BE2C (cell line): ENCODE measurements around the gene CPPED1.

Source experiments
- DNase-seq: peaks from one replicate; pipeline ENCODE4 v3.0.0-alpha.2; 2020
- H3K27me3 ChIP-seq: fragments of 250-450 bp; sonication (Bioruptor Pico); 2 replicates; pipeline ENCODE4 v1.5.1; 2020; ENCODE audit warnings: mild to moderate bottlenecking
- H3K36me3 ChIP-seq: fragments of 250-450 bp; sonication (Bioruptor Pico); 2 replicates; pipeline ENCODE4 v1.5.1; 2020; ENCODE audit warnings: mild to moderate bottlenecking
- H3K4me1 ChIP-seq: fragments of 250-450 bp; sonication (Bioruptor Pico); 2 replicates; pipeline ENCODE4 v1.5.1; 2020
- H3K4me3 ChIP-seq: 2 replicates; pipeline ENCODE4 v1.5.1; 2011; ENCODE audit warnings: low read depth, low read length
- H3K9me3 ChIP-seq: fragments of 250-450 bp; sonication (Bioruptor Pico); 2 replicates; pipeline ENCODE4 v1.5.1; 2020
- CTCF ChIP-seq: IDR thresholded peaks from 2 replicates; pipeline ENCODE4 v1.5.1; 2012; ENCODE audit warnings: mild to moderate bottlenecking, low read depth, low read length

The CPPED1 gene

GRCh38 chr16:12732600-12732999 lies 71.1 kb downstream of the CPPED1 start:
- no peaks in the 10 kb centered on the region for H3K36me3 ChIP-seq
- H3K4me1 ChIP-seq = no peaks in the 10 kb centered on the region
- no peak for TF ChIP-seq CTCF
- no peak for DNase-seq
- H3K4me3 ChIP-seq = no peak overlapping the region
- no peaks in the 10 kb centered on the region for H3K9me3 ChIP-seq
- H3K27me3 ChIP-seq = no peaks in the 10 kb centered on the region

GRCh38 chr16:12729448-12729847 lies 74.2 kb downstream of the CPPED1 start:
- H3K9me3 ChIP-seq = no peaks in the 10 kb centered on the region
- no peak for DNase-seq
- H3K4me1 ChIP-seq = no peaks in the 10 kb centered on the region
- H3K4me3 ChIP-seq = no peak overlapping the region
- no peaks in the 10 kb centered on the region for H3K27me3 ChIP-seq
- no peaks in the 10 kb centered on the region for H3K36me3 ChIP-seq
- TF ChIP-seq CTCF = no peak

- no peak for TF ChIP-seq CTCF
- Histone ChIP-seq H3K27me3 (no peaks in the 10 kb centered on the region), H3K4me1 (no peaks in the 10 kb centered on the region), H3K9me3 (no peaks in the 10 kb centered on the region), H3K36me3 (no peaks in the 10 kb centered on the region), H3K4me3 (no peak overlapping the region)
- DNase-seq = no peak
Measured at GRCh38 chr16:12728469-12728868, 75.2 kb downstream of the CPPED1 start.

- Histone ChIP-seq H3K9me3 (no peaks in the 10 kb centered on the region), H3K27me3 (no peaks in the 10 kb centered on the region), H3K4me1 (no peaks in the 10 kb centered on the region), H3K36me3 (no peaks in the 10 kb centered on the region), H3K4me3 (no peak overlapping the region)
- no peak for TF ChIP-seq CTCF
- no peak for DNase-seq
Measured at GRCh38 chr16:12724226-12724625, 79.5 kb downstream of the CPPED1 start.

- TF ChIP-seq CTCF = no peak
- DNase-seq = no peak
- H3K4me1 ChIP-seq = no peaks in the 10 kb centered on the region
- H3K4me3 ChIP-seq = no peak overlapping the region
- H3K27me3 ChIP-seq = no peaks in the 10 kb centered on the region
- H3K36me3 ChIP-seq = no peaks in the 10 kb centered on the region
- no peaks in the 10 kb centered on the region for H3K9me3 ChIP-seq
Measured at GRCh38 chr16:12723681-12724080, 80.0 kb downstream of the CPPED1 start.

- H3K4me3 ChIP-seq = no peak overlapping the region
- TF ChIP-seq CTCF = no peak
- no peaks in the 10 kb centered on the region for H3K27me3 ChIP-seq
- no peak for DNase-seq
- no peaks in the 10 kb centered on the region for H3K4me1 ChIP-seq
- no peaks in the 10 kb centered on the region for H3K36me3 ChIP-seq
- H3K9me3 ChIP-seq = no peaks in the 10 kb centered on the region
Measured at GRCh38 chr16:12721841-12722421, 81.8 kb downstream of the CPPED1 start.
